SK-N-MC (cell line): ENCODE measurements around the gene KIRREL2.
"Not testable (repeated sequence)": the region's sequence is repeated elsewhere in the genome, so short reads cannot be mapped to it uniquely, and the experiment has no call there.

ENCODE experiments used
- EZH2 ChIP-seq: fragments of 200-600 bp; sonication (generic); IDR thresholded peaks from one replicate; pipeline ENCODE4 v1.6.1; 2017; ENCODE audit warnings: antibody characterized with exemption
- FOXP2 ChIP-seq: optimal IDR thresholded peaks from 2 replicates; pipeline ENCODE3; 2011; ENCODE audit warnings: mild to moderate bottlenecking, moderate library complexity; ENCODE audit not compliant: insufficient read depth; ENCODE audit errors: extremely low read length, control extremely low read depth
- POLR2AphosphoS5 ChIP-seq: IDR thresholded peaks from 2 replicates; pipeline ENCODE4 v1.6.1; 2012; ENCODE audit warnings: mild to moderate bottlenecking, low read depth, low read length, borderline replicate concordance

DNA sequence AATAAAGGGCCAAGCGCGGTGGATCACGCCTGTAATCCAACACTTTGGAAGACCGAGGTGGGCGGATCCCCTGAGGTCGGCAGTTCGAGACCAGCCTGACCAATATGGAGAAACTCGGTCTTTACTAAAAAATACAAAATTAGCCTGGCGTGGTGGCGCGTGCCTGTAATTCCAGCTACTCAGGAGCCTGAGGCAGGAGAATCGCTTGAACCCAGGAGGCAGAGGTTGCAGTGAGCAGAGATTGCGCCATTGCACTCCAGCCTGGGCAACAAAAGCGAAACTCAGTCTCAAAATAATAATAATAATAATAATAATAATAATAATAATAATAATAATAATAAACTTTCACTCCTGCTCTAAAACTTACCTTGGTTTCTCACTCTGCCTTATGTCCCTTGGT, 53.6 kb downstream of the KIRREL2 start:
- not testable (repeated sequence) for TF ChIP-seq EZH2, FOXP2, POLR2AphosphoS5
